NCI-H128 (cell line): Measurements from ENCODE around the gene ADH5.
A peak's percentile ranks its signal among the peaks of the same experiment; 100 is the strongest.
"Not testable (repeated sequence)": the region's sequence is repeated elsewhere in the genome, so short reads cannot be mapped to it uniquely, and the experiment has no call there.

Source experiments
- DNase-seq: peaks from one replicate; lab custom pipeline; 2025; ENCODE audit not compliant: unreplicated experiment; lab: John Stamatoyannopoulos, UW

Gene ADH5

GRCh38 chr4:99088023-99088449, 552 bp downstream of the ADH5 start:
- no peak for DNase-seq

GRCh38 chr4:99084595-99084994, 4.0 kb downstream of the ADH5 start:
- DNase-seq = no peak

- no peak for DNase-seq
Measured at GRCh38 chr4:99082192-99082591, 6.4 kb downstream of the ADH5 start.

- not testable (repeated sequence) for DNase-seq
Measured at GRCh38 chr4:99080869-99081268, 7.7 kb downstream of the ADH5 start.

GRCh38 chr4:99079625-99080295, 8.8 kb downstream of the ADH5 start:
- DNase-seq = no peak

GRCh38 chr4:99078931-99079624, 9.5 kb downstream of the ADH5 start:
- no peak for DNase-seq

GRCh38 chr4:99078336-99078735, 10.3 kb downstream of the ADH5 start:
- DNase-seq = no peak

GRCh38 chr4:99077177-99077576, 11.4 kb downstream of the ADH5 start:
- DNase-seq = no peak

- DNase-seq = no peak
Measured at GRCh38 chr4:99076292-99076976, 12.2 kb downstream of the ADH5 start.

GRCh38 chr4:99074816-99075215, 13.8 kb downstream of the ADH5 start:
- DNase-seq = no peak

GRCh38 chr4:99071159-99071558, 17.4 kb downstream of the ADH5 start:
- DNase-seq = no peak

GRCh38 chr4:99067617-99068016, 21.0 kb downstream of the ADH5 start:
- DNase-seq = no peak

GRCh38 chr4:99065521-99065920, 23.1 kb downstream of the ADH5 start:
- DNase-seq = not testable (repeated sequence)

GRCh38 chr4:99062120-99062519, 26.5 kb downstream of the ADH5 start:
- DNase-seq = peak; percentile 3

GRCh38 chr4:99061048-99061700, 27.4 kb downstream of the ADH5 start:
- no peak for DNase-seq

- no peak for DNase-seq
Measured at GRCh38 chr4:99059550-99059949, 29.0 kb downstream of the ADH5 start.

- no peak for DNase-seq
Measured at GRCh38 chr4:99058228-99058627, 30.4 kb downstream of the ADH5 start.

GRCh38 chr4:99054428-99054994, 34.1 kb downstream of the ADH5 start:
- no peak for DNase-seq

- no peak for DNase-seq
Measured at GRCh38 chr4:99052902-99053301, 35.7 kb downstream of the ADH5 start.

GRCh38 chr4:99047710-99048109, 40.9 kb downstream of the ADH5 start:
- no peak for DNase-seq

GRCh38 chr4:99043346-99043745, 45.2 kb downstream of the ADH5 start:
- no peak for DNase-seq
